ENCODE data around the gene SSPN. TPM values are rescaled to one million over a fixed set of nuclear protein-coding genes. Genes with fewer than 3 reads are reported as not detected.

Gene SSPN
- total RNA-seq, 3 donors from 2014 or later (not counting 1 experiment from before 2014, with no cell fraction given): 0.95 TPM; not detected in 2

- H3K9me3 ChIP-seq (ENCODE audit: control insufficient read depth, insufficient read depth, low read length): no peaks in the 10 kb centered on the region
- Mint-ChIP-seq H3K27ac (no peak overlapping the region), H3K4me1 (no peaks in the 10 kb centered on the region), H3K9me3 (no peaks in the 10 kb centered on the region), H3K36me3 (no peaks in the 10 kb centered on the region), H3K27me3 (ENCODE audit: low read depth in 2 of 2) (peaks cover 0 to 8% of the 10 kb centered on the region in 2 donors), H3K4me3 (no peak overlapping the region)
- intact Hi-C loops (cut with micrococcal nuclease): no loop called here
- H3K27ac ChIP-seq (ENCODE audit: low read length): no peak overlapping the region
- no peak overlapping the region for H3K4me3 ChIP-seq (ENCODE audit: low read length)
- no peaks in the 10 kb centered on the region for H3K27me3 ChIP-seq (ENCODE audit: control insufficient read depth, insufficient read depth, low read length)
- no peak for TF ChIP-seq CTCF (IDR thresholded peaks at IDR 0.05)
- DNase-seq (no peak), ATAC-seq (no peak)
- no peaks in the 10 kb centered on the region for H3K36me3 ChIP-seq (ENCODE audit: control insufficient read depth, insufficient read depth, low read length)
- no peaks in the 10 kb centered on the region for H3K4me1 ChIP-seq (ENCODE audit: control insufficient read depth, insufficient read depth, low read length)
- 80% methylated on average over 2 of the region's 2 CpGs for WGBS (ENCODE audit: insufficient coverage)
Observed at GRCh38 chr12:26283617-26284016, 88.2 kb downstream of the SSPN start.

GRCh38 chr12:26285401-26285800, 90.0 kb downstream of the SSPN start:
- Mint-ChIP-seq H3K9me3 (no peaks in the 10 kb centered on the region), H3K4me1 (no peaks in the 10 kb centered on the region), H3K4me3 (no peak overlapping the region), H3K36me3 (no peaks in the 10 kb centered on the region), H3K27me3 (ENCODE audit: low read depth in 2 of 2) (peaks cover 0 to 4% of the 10 kb centered on the region in 2 donors), H3K27ac (no peak overlapping the region)
- H3K4me1 ChIP-seq (ENCODE audit: control insufficient read depth, insufficient read depth, low read length): no peaks in the 10 kb centered on the region
- 100% methylated on average over 1 of the region's 1 CpG for WGBS (ENCODE audit: insufficient coverage)
- ATAC-seq: no peak
- H3K36me3 ChIP-seq (ENCODE audit: control insufficient read depth, insufficient read depth, low read length): no peaks in the 10 kb centered on the region
- H3K4me3 ChIP-seq (ENCODE audit: low read length): no peak overlapping the region
- DNase-seq: no peak
- intact Hi-C loops (cut with micrococcal nuclease): no loop called here
- no peaks in the 10 kb centered on the region for H3K9me3 ChIP-seq (ENCODE audit: control insufficient read depth, insufficient read depth, low read length)
- no peak for TF ChIP-seq CTCF (IDR thresholded peaks at IDR 0.05)
- H3K27me3 ChIP-seq (ENCODE audit: control insufficient read depth, insufficient read depth, low read length): no peaks in the 10 kb centered on the region
- no peak overlapping the region for H3K27ac ChIP-seq (ENCODE audit: low read length)

GRCh38 chr12:26286186-26286585, 90.8 kb downstream of the SSPN start:
- no peak for TF ChIP-seq CTCF (IDR thresholded peaks at IDR 0.05)
- Mint-ChIP-seq H3K36me3 (no peaks in the 10 kb centered on the region), H3K9me3 (no peaks in the 10 kb centered on the region), H3K27ac (no peak overlapping the region), H3K4me1 (no peaks in the 10 kb centered on the region), H3K4me3 (no peak overlapping the region), H3K27me3 (ENCODE audit: low read depth in 2 of 2) (peaks cover 0 to 4% of the 10 kb centered on the region in 2 donors)
- no peak overlapping the region for H3K27ac ChIP-seq (ENCODE audit: low read length)
- ATAC-seq (no peak), DNase-seq (no peak)
- H3K36me3 ChIP-seq (ENCODE audit: control insufficient read depth, insufficient read depth, low read length): no peaks in the 10 kb centered on the region
- no peak overlapping the region for H3K4me3 ChIP-seq (ENCODE audit: low read length)
- no peaks in the 10 kb centered on the region for H3K27me3 ChIP-seq (ENCODE audit: control insufficient read depth, insufficient read depth, low read length)
- H3K9me3 ChIP-seq (ENCODE audit: control insufficient read depth, insufficient read depth, low read length): no peaks in the 10 kb centered on the region
- intact Hi-C loops (cut with micrococcal nuclease): no loop called here
- WGBS (ENCODE audit: insufficient coverage): 90% methylated on average over 6 of the region's 6 CpGs
- no peaks in the 10 kb centered on the region for H3K4me1 ChIP-seq (ENCODE audit: control insufficient read depth, insufficient read depth, low read length)

GRCh38 chr12:26287671-26288381, 92.5 kb downstream of the SSPN start:
- TF ChIP-seq CTCF (IDR thresholded peaks at IDR 0.05): no peak
- no peak for ATAC-seq
- peaks cover 0 to 4% of the 10 kb centered on the region in 2 donors for H3K27me3 Mint-ChIP-seq (ENCODE audit: low read depth in 2 of 2)
- no peak overlapping the region for H3K27ac Mint-ChIP-seq
- Histone ChIP-seq H3K4me3 (ENCODE audit: low read length) (no peak overlapping the region), H3K9me3 (ENCODE audit: control insufficient read depth, insufficient read depth, low read length) (no peaks in the 10 kb centered on the region), H3K27me3 (ENCODE audit: control insufficient read depth, insufficient read depth, low read length) (no peaks in the 10 kb centered on the region), H3K36me3 (ENCODE audit: control insufficient read depth, insufficient read depth, low read length) (no peaks in the 10 kb centered on the region), H3K27ac (ENCODE audit: low read length) (no peak overlapping the region), H3K4me1 (ENCODE audit: control insufficient read depth, insufficient read depth, low read length) (no peaks in the 10 kb centered on the region)
- WGBS (ENCODE audit: insufficient coverage): 74% methylated on average over 14 of the region's 14 CpGs
- H3K4me1 Mint-ChIP-seq: no peaks in the 10 kb centered on the region
- DNase-seq: no peak
- intact Hi-C loops (cut with micrococcal nuclease): no loop called here
- H3K9me3 Mint-ChIP-seq: no peaks in the 10 kb centered on the region
- H3K4me3 Mint-ChIP-seq: no peak overlapping the region
- no peaks in the 10 kb centered on the region for H3K36me3 Mint-ChIP-seq
